ENCODE measurements around the gene TOX2.

DNA sequence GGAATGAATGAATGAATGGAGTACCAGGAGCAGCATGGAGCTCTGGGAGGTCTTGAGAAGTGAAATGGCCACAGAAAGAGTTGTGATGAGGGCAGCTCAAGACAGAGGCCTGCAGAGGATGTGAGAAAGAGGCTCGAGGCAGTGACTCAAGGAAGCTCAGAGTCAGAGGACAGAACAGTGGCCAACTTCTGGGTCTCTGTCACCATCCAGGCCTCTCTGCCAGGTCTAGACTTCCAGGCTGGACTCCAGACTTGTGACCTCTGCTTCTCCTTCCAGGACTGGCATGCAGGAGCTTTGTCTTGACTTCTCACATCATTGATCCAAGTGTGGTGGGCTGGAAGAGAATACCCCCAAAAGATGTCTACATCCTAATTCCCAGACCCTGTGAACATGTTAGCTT lies 119.8 kb downstream of the TOX2 start:
- TF ChIP-seq POLR2A (IDR thresholded peaks at IDR 0.05; ENCODE audit: low read depth, low read length): no peak
- TF ChIP-seq POLR2AphosphoS5 (IDR thresholded peaks at IDR 0.05; ENCODE audit: low read depth, low read length): no peak
- no peak for TF ChIP-seq SPI1 (IDR thresholded peaks at IDR 0.05; ENCODE audit: low read depth, low read length)
- no peak for TF ChIP-seq POU2F2 (IDR thresholded peaks at IDR 0.05; ENCODE audit: low read depth, low read length)
- no peak for TF ChIP-seq TAF1 (IDR thresholded peaks at IDR 0.05; ENCODE audit: low read depth, low read length)

Measured in GM12891 (cell line).